GM18526 (cell line): ENCODE measurements around the gene MAPKAPK3.

ENCODE experiments used
- POLR2A ChIP-seq: IDR thresholded peaks from 3 replicates; pipeline ENCODE4 v1.6.1; 2011; ENCODE audit not compliant: insufficient read length; ENCODE audit errors: extremely low read depth

The MAPKAPK3 gene

DNA sequence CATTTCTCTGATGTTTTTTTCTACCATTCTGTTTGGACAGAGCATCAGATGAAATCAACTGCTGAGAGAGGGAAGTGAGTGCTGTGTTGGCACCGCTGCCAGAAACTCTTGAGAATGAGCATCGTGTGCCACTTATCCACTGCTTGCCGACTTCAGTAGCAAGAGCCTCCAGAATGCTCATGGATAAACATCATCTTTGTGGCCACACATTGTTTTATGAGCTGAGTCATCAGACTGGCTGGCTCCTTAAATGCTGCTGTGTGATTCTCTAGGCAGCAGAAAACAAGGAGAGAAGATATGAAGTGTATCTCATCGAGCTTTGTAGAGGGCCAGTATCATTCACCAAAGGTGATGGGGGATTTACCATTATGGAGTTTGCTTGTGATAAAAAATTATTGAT lies 54.4 kb downstream of the MAPKAPK3 start:
- TF ChIP-seq POLR2A = no peak

DNA sequence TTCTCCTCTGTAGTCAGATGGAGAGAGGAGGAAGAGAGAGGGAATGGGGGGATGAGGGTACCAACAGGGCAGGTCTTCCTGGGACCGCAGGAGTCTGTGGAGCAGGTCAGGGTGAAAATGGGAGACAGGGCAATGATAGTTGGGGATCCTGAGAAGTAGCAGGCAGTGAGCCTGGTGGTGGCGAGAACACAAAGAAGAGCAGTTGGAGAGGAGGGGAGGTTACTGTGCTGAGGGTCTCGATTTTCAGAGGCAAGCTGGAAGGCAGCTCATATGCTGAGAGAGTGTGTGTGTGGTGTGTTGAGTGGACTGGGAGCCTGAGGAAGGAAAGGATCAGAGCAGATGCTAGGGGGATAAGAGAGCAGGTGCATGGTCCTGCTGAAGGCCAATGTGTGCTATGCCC lies 55.7 kb downstream of the MAPKAPK3 start:
- TF ChIP-seq POLR2A = no peak

DNA sequence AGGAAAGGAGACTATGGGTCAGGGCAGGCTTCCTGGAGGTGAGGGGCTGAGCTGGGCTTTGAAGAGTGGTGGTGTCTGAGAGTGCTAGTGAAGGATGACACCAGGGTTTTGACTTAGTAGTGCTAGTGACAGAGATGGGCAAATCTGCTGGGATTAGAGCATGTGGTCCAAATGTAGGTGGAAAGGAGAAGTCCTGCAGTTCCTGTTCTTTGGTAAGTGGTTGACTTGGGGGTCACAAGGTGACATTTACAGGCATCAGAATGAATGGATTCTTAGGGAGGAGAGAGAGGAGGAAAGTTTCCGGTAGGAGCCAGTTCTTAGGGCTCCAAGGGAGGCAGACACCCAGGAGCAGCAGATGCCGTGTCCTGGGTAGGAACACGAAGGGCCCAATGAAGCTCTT lies 57.0 kb downstream of the MAPKAPK3 start:
- no peak for TF ChIP-seq POLR2A

DNA sequence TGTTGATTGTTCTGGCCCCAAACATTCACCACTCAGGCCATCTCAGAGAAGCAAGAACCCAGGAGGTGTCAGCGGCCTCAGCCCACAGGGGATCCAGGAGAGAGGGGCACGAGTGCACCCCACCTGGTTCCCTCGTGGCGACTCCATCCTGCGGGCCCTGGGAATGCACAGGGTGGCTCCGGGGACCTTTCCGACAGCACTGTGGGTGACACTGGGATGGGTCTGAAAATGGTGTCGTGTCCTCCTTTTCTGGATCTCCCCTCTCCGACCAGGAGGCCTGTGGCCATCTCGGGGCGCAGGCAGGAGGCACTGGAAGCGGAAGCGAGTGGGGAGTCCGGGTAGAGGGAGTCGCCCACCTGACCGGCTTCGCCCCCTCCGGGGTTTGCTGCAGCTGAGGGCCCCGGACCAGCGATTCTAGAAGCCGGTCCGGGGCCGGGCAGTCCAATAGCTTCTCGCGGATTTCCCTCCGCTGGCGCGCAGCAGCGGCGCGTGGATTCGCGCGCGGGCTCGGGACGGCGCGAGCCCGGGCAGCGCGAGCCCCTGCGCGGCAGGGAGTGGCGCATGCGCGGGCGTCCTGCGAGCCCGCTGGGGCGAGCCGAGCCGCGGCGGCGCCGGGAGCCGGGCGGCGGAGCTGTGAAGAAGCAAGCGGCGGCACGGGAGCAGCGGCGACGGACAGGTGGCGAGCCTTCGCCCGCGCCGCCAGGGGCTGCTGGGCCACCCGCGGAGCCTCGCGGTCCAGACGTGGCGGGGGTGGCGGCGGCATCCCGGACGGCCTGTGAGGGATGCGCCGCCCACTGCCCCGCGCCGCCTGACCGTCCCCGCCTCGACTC lies 57.6 kb downstream of the MAPKAPK3 start, which contains the start of gene DOCK3:
Gene DOCK3, plus strand, starts transcription at position 579 of the 830 bp plus-strand sequence. CDS start 337 bp downstream, outside the sequence.
- no peak for TF ChIP-seq POLR2A

DNA sequence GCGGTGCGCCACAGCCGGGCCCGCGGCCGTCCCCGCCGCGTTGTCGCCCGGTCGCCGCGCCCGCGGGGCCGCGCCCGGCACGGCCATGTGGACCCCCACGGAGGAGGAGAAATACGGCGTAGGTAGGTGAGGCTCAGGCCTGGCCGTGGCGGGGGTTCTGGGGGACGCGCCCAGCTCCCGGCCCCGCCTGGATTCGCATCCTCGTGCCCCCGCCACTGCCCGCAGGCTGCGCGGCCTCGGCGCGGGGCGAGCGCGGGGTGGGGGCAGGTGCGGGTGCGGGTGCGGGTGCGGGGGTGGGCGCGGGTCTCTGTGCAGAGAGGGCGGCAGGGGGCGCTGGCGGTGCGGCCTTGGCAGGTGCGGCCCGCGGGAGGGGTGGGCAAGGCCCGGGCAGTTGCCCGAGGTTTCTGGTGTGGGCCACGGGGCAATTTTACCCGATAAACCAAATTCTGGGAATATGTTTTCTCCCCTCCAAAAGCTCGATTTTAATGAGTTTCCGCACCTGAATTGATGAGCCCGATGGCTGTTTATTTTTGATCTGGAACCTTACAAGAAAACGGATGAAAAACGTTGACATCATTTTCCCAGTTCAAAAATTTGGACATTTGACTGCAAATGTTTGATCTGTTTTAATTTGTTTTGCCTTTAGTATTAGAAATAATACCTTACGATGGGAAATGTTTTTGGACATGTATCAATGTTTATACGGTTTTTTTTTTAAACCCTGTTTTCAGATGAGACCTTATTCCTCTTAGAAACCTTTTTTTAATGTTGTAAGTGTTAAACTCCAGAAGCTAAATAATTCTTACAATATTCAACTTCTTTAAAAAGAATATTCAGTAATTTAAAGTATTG lies 58.5 kb downstream of the MAPKAPK3 start:
- no peak for TF ChIP-seq POLR2A

DNA sequence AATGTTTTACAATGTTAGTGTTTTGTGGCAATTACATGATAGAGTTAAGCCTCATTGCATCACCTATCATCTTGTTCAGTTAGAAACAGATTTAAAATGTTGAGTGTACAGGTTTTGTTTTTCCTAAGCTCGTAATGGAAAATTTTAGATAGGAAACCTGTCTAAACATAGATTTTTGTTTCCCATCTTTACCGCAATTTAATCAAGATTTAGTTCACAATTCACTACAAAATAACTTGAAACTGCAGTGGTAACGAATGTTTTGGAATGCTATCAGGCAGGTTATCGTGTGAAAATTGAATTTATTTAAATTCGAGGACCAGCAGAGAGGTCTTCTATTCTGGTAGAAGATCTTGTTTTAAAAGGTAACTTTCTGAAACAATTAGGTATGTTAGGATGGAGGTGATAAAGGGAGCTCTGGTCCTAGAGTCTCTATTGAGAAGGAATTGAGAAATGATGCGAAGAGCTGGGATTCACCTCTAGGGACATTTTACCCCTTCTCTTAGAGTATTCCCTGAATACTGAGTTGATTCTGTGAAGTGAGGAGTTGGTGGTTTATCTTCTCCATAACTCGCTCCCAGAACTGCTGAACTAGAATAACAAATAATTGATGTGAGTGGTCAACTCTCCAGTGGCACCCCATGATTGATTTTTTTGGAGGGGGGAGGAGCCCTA lies 59.2 kb downstream of the MAPKAPK3 start:
- no peak for TF ChIP-seq POLR2A

DNA sequence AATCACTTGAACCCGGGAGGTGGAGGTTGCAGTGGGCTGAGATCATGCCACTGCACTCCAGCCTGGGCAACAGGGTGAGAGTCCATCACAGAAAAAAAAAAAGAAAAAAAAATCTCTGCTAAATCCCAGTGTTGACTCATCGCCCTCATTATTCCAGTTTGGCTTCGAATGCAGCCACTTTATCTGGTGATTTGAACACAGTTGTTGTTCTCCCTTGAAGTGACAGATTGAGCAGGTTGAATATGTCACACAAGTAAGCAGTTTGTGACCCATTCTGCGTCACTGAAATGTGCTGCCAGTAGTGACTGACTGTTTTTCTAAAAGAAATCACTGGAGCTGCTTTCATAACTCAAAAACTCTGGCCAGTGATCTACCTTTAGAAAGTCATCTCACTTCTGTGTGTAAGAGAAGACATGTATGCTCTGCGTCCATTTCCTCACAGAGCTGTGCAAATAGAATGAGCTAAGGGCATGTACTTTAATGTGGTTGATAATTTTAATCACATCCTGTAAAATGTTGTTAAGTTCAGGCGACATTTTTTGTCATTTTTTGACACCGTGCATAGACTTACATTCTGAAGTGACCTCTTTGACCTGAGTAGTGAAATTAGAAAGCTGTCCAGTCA lies 70.3 kb downstream of the MAPKAPK3 start:
- no peak for TF ChIP-seq POLR2A

DNA sequence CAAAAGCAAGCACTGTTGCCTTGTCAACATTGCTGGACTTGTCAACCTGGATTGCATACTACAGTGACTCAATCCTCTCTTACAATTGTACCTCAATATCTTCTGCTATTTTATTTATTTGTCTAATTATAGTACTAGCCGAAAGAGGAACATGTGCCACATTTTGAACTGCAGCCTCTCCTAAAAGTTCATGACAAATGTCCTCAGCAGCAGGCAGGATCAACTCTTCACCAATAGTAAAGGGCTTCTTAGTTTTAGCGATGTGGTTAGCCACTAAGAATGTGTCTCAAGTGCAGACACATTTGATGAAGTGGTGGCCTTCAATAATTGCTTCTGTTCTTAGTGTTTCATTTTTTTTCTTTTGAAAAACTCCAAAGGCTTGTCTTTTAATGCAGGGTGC lies 71.0 kb downstream of the MAPKAPK3 start:
- no peak for TF ChIP-seq POLR2A

DNA sequence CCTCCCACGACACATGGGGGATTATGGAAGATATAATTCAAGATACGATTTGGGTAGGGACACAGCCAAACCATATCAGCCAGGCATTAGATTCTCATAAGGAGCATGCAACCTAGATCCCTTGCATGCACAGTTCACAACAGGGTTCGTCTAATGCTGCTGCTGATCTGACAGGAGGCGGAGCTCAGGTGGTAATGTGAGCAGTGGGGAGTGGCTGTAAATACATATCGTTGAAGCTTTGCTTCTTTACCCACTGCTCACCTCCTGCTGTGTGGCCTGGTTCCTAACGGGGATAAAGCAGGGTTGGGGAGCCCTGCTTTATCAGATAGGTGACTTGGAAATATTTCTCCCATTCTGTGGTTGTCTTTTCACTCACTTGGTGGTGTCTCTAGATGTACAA lies 72.6 kb downstream of the MAPKAPK3 start:
- no peak for TF ChIP-seq POLR2A

DNA sequence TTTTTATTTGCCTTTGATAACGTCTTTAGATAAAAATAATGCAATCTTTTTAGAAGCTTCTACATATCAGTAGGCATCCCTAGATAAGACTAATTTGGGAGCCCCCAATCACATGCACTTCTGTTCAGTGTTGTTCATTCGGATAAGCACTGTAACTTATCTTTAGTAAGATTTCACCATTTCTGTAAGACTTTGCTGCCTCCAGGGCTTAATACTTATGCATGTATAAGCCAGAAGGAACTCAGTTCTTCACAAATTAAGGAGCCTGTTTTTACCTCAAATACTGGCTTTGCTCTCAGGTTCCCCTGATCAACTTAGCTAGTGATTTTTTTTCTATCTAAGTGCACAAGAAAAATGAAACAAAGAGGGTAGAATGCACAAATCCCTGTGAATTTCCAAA lies 78.1 kb downstream of the MAPKAPK3 start:
- TF ChIP-seq POLR2A = no peak

DNA sequence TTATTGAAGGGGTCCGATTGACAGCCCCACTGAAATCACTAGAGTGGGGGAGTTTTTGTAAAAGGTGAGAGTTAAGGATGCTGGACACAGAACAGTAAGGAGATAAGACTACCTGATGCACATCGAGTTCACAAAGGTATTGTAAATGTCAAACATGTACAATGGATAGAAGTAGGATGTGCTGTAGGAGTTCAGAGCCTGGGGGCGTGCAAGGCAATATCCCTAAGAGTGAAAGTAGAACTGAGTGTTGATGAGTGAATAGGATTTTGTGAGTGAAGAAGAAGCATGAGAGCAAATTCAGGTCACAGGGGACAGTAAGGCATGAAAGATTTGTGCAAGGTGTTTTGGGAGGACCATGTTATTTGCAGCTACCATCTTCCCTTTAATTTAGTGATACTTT lies 79.3 kb downstream of the MAPKAPK3 start:
- TF ChIP-seq POLR2A = no peak

DNA sequence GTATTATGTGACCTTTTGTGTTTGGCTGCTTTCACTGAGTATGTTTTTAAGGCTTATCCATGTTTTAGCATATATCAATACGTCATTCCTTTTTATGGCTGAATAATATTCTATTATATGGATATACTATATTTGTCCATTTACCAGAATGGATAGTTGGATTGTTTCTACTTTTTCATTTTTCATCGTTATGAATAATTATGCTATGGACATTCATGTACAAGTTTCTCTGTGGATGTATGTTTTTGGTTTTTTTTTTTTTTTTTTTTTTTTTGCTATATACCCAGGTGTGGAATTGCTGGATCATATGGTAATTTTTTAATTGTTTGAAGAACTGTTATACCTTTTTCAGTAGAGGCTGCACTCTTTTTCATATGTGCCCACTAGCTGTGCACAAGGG lies 81.3 kb downstream of the MAPKAPK3 start:
- TF ChIP-seq POLR2A = no peak
